Posterior cingulate gyrus (tissue), 11 donors: ENCODE data around the gene MDP1.
A peak's percentile ranks its signal among the peaks of the same experiment; 100 is the strongest.
"Not testable (repeated sequence)": the region's sequence is repeated elsewhere in the genome, so short reads cannot be mapped to it uniquely, and the experiment has no call there.

Experiments
- DNase-seq, 10 donors: peaks; one replicate each; pipeline versions ENCODE4 v3.0.0 to v3.0.0-alpha.2; 2020 to 2021; ENCODE audit warnings: mixed read lengths in 3 of 10
- intact Hi-C: fragments of 100-400 bp; cut with DNase I; formaldehyde crosslinking; loops from one replicate; pipeline ENCODE4 v1.15.1; 2023

MDP1 gene

GRCh38 chr14:24204163-24205146, 11.4 kb downstream of the MDP1 start:
- intact Hi-C loops = no loop called here
- DNase-seq = no peak

GRCh38 chr14:24203249-24203886, 12.5 kb downstream of the MDP1 start:
- intact Hi-C loops, DNase-seq: not testable (repeated sequence)

GRCh38 chr14:24202538-24202937, 13.3 kb downstream of the MDP1 start:
- intact Hi-C loops, DNase-seq: not testable (repeated sequence)

GRCh38 chr14:24198814-24199524, 16.9 kb downstream of the MDP1 start:
- DNase-seq = no peak
- intact Hi-C loops = no loop called here

- intact Hi-C loops = no loop called here
- no peak for DNase-seq
These were observed 18.8 kb downstream of the MDP1 start for GRCh38 chr14:24197056-24197450.

GRCh38 chr14:24196071-24197055, 19.5 kb downstream of the MDP1 start:
- intact Hi-C loops = no loop called here
- no peak for DNase-seq

GRCh38 chr14:24195186-24196070, 20.4 kb downstream of the MDP1 start, which contains the start of gene TM9SF1:
TM9SF1 (minus strand) TSS chr14:24195441; CDS start chr14:24195019, 422 bp downstream.
- intact Hi-C loops = no loop called here
- peak; percentile 69 to 98 (median 84) for DNase-seq

GRCh38 chr14:24194873-24195185, 21.0 kb downstream of the MDP1 start:
- DNase-seq = no peak
- intact Hi-C loops = no loop called here

- intact Hi-C loops = no loop called here
- DNase-seq = no peak
These were observed 21.5 kb downstream of the MDP1 start for GRCh38 chr14:24194186-24194872.

GRCh38 chr14:24192933-24193332, 22.9 kb downstream of the MDP1 start:
- DNase-seq = no peak
- intact Hi-C loops = no loop called here

GRCh38 chr14:24190416-24190815, 25.4 kb downstream of the MDP1 start:
- DNase-seq = no peak
- intact Hi-C loops = no loop called here

- DNase-seq = no peak
- intact Hi-C loops = loop anchor here (2.0 kb wide), 1 partner anchor 29 kb away; the partner anchor contains the start of gene IRF9
These were observed 26.4 kb downstream of the MDP1 start for GRCh38 chr14:24189460-24189859.

GRCh38 chr14:24189059-24189375, 26.8 kb downstream of the MDP1 start:
- intact Hi-C loops = loop anchor here (2.0 kb wide), 1 partner anchor 28 kb away; the partner anchor contains the start of gene IRF9
- DNase-seq = no peak

GRCh38 chr14:24188251-24189058, 27.4 kb downstream of the MDP1 start, which contains the start of gene IPO4:
IPO4 (minus strand) TSS chr14:24188816; CDS start chr14:24188787, 29 bp downstream.
- peak; percentile 93 to 99 (median 95) for DNase-seq
- intact Hi-C loops = loop anchor here (2.0 kb wide), 1 partner anchor 28 kb away; the partner anchor contains the start of gene IRF9

- no peak for DNase-seq
- intact Hi-C loops = no loop called here
These were observed 28.3 kb downstream of the MDP1 start for GRCh38 chr14:24187539-24187915.

- peak in 1 of 10 donors; percentile 70 for DNase-seq
- intact Hi-C loops = no loop called here
These were observed 28.9 kb downstream of the MDP1 start for GRCh38 chr14:24186831-24187538.

- intact Hi-C loops = no loop called here
These were observed 30.1 kb downstream of the MDP1 start for GRCh38 chr14:24185741-24186140.

More at GRCh38 chr14:24185741-24186140, 30.1 kb downstream of the MDP1 start:
- peak in 2 of 10 donors; percentile 30 to 71 for DNase-seq
